Caco-2 (cell line): Measurements from ENCODE around the gene ALK. TPM values are rescaled to one million over a fixed set of nuclear protein-coding genes. Genes with fewer than 3 reads are reported as not detected.
"Not testable (repeated sequence)": the region's sequence is repeated elsewhere in the genome, so short reads cannot be mapped to it uniquely, and the experiment has no call there.

ENCODE experiments used
- BruUV-seq: library from RNA; stranded (reverse); fragments of 400-500 nt; replicated peaks from 2 replicates; lab custom pipeline; 2021; lab: Mats Ljungman, UMichigan
- CTCF ChIA-PET: fragments of 300-600 bp; sonication (Branson Sonifier 250); formaldehyde crosslinking; loops from one replicate; lab custom pipeline; 2022; ENCODE audit warnings: antibody characterized with exemption; lab: Charles Lee
- POLR2A ChIA-PET: fragments of 300-600 bp; sonication (Branson Sonifier 250); formaldehyde crosslinking; loops from one replicate; lab custom pipeline; 2022; ENCODE audit warnings: antibody characterized with exemption; lab: Charles Lee
- DNase-seq, 2 experiments: peaks; one replicate each; pipeline versions ENCODE4 v3.0.0 to v3.0.0-alpha.2; 2020 to 2022
- H3K27me3 ChIP-seq: replicated peaks from 2 replicates; pipeline ENCODE4 v1.6.0; 2011; ENCODE audit warnings: low read length; ENCODE audit not compliant: control insufficient read depth, insufficient read depth
- H3K36me3 ChIP-seq: 2 replicates; pipeline ENCODE4 v1.5.1; 2011; ENCODE audit warnings: low read length; ENCODE audit not compliant: control insufficient read depth, insufficient read depth
- H3K4me1 ChIP-seq: fragments of 250-450 bp; sonication (Bioruptor Pico); 2 replicates; pipeline ENCODE4 v1.5.1; 2020; ENCODE audit warnings: mild to moderate bottlenecking
- H3K4me3 ChIP-seq: 2 replicates; pipeline ENCODE4 v1.5.1; 2011; ENCODE audit warnings: low read depth, mild to moderate bottlenecking, control low read depth, low read length
- H3K9me3 ChIP-seq: fragments of 250-450 bp; sonication (Bioruptor Pico); 2 replicates; pipeline ENCODE4 v1.5.1; 2020; ENCODE audit warnings: mild to moderate bottlenecking, moderate library complexity
- H3K27ac Mint-ChIP-seq: one replicate; pipeline ENCODE4 v1.8.0; 2022; ENCODE audit warnings: mixed read lengths; ENCODE audit not compliant: unreplicated experiment
- H3K27me3 Mint-ChIP-seq: one replicate; pipeline ENCODE4 v1.8.0; 2022; ENCODE audit warnings: mixed read lengths; ENCODE audit not compliant: insufficient read depth, unreplicated experiment
- H3K36me3 Mint-ChIP-seq: one replicate; pipeline ENCODE4 v1.8.0; 2022; ENCODE audit warnings: mild to moderate bottlenecking, mixed read lengths; ENCODE audit not compliant: insufficient read depth, unreplicated experiment
- H3K4me1 Mint-ChIP-seq: one replicate; pipeline ENCODE4 v1.8.0; 2022; ENCODE audit warnings: low read depth, mixed read lengths; ENCODE audit not compliant: unreplicated experiment
- H3K4me3 Mint-ChIP-seq: one replicate; pipeline ENCODE4 v1.8.0; 2022; ENCODE audit warnings: mild to moderate bottlenecking, moderate library complexity, mixed read lengths; ENCODE audit not compliant: unreplicated experiment
- H3K9me3 Mint-ChIP-seq: one replicate; pipeline ENCODE4 v1.8.0; 2022; ENCODE audit warnings: mixed read lengths; ENCODE audit not compliant: unreplicated experiment
- intact Hi-C: fragments of 100-400 bp; cut with micrococcal nuclease; formaldehyde crosslinking; loops from one replicate; pipeline ENCODE4 v1.10.0; 2022; ENCODE audit not compliant: unreplicated experiment
- total RNA-seq: library from RNA; stranded (reverse); gene quantifications from 2 replicates; pipeline ENCODE4 v1.2.3, GENCODE V29; 2022
- TF ChIP-seq, protein P1 (sequence below), 2 experiments: fragments of 200-600 bp in 1 of 2; IDR thresholded peaks; 1 replicate in 1 of 2; 2 replicates in 1 of 2; pipeline versions ENCODE4 v1.5.1 to v1.8.0; 2011 to 2022; ENCODE audit warnings: antibody characterized with exemption in 1 of 2, control low read depth in 1 of 2, inconsistent platforms in 1 of 2, low read depth in 1 of 2, low read length in 1 of 2, mild to moderate bottlenecking in 1 of 2, moderate library complexity in 1 of 2; ENCODE audit not compliant: insufficient read depth in 1 of 2, severe bottlenecking in 1 of 2, unreplicated experiment in 1 of 2

Gene ALK
- total RNA-seq, 1 experiment from 2014 or later: 0.11 TPM

DNA sequence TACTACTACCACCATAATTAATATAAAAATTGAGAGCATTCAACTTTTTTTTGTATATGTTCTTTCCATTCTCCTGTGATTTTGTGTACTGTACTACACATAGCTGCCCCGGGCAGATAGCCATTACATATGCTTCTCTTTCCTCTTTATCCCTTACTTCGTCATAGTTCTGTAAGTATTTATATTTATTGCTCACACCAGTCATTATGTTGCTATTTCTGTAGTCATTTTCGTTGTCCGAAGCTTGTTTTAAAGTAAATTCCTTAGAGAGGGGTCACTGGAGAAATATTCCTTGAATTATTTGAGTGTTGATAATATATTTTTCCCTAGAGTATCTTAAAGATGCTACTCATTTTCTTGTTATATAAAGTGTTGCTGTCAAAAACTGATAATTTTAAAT lies 662.2 kb downstream of the ALK start:
- Mint-ChIP-seq H3K9me3 (no peaks in the 10 kb centered on the region), H3K27me3 (peaks cover 26% of the 10 kb centered on the region), H3K4me1 (no peaks in the 10 kb centered on the region), H3K36me3 (no peaks in the 10 kb centered on the region), H3K27ac (no peak overlapping the region), H3K4me3 (no peak overlapping the region)
- intact Hi-C loops: no loop called here
- H3K36me3 ChIP-seq: no peaks in the 10 kb centered on the region
- H3K4me1 ChIP-seq: no peaks in the 10 kb centered on the region
- H3K9me3 ChIP-seq: no peaks in the 10 kb centered on the region
- no peaks in the 10 kb centered on the region for H3K27me3 ChIP-seq
- ChIA-PET POLR2A (no interaction called here), CTCF (no interaction called here)
- no TSS peak for BruUV-seq
- H3K4me3 ChIP-seq: no peak overlapping the region
- TF ChIP-seq, protein P1, sequence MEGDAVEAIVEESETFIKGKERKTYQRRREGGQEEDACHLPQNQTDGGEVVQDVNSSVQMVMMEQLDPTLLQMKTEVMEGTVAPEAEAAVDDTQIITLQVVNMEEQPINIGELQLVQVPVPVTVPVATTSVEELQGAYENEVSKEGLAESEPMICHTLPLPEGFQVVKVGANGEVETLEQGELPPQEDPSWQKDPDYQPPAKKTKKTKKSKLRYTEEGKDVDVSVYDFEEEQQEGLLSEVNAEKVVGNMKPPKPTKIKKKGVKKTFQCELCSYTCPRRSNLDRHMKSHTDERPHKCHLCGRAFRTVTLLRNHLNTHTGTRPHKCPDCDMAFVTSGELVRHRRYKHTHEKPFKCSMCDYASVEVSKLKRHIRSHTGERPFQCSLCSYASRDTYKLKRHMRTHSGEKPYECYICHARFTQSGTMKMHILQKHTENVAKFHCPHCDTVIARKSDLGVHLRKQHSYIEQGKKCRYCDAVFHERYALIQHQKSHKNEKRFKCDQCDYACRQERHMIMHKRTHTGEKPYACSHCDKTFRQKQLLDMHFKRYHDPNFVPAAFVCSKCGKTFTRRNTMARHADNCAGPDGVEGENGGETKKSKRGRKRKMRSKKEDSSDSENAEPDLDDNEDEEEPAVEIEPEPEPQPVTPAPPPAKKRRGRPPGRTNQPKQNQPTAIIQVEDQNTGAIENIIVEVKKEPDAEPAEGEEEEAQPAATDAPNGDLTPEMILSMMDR (IDR thresholded peaks at IDR 0.05; ENCODE audit: insufficient read depth in 1 of 2, low read depth in 1 of 2, low read length in 1 of 2, severe bottlenecking in 1 of 2, unreplicated experiment in 1 of 2): no peak
- DNase-seq: no peak

DNA sequence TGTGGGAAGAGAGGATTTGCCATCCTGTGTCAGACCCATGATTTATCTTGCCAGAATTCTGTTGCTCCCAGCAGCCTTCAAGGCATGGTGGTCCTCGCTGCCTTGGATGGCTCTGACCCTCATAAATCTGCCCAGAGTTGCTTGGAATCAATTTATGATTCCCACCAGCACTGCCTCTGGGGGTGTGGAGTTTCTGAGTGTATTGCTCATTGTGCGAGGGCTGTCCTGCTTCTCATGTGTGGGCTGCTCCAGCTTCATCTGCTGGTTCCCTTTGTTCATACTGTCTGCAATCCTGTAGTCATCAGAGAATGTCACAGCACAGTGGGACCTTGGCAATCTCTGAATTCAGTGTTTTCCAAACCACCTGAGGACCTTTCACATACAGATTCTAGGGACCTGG lies 666.4 kb downstream of the ALK start:
- TF ChIP-seq, protein P1 (IDR thresholded peaks at IDR 0.05; ENCODE audit: insufficient read depth in 1 of 2, low read depth in 1 of 2, low read length in 1 of 2, severe bottlenecking in 1 of 2, unreplicated experiment in 1 of 2): no peak
- Mint-ChIP-seq H3K36me3 (no peaks in the 10 kb centered on the region), H3K9me3 (no peaks in the 10 kb centered on the region), H3K4me1 (no peaks in the 10 kb centered on the region), H3K27me3 (peaks cover 15% of the 10 kb centered on the region), H3K27ac (no peak overlapping the region), H3K4me3 (no peak overlapping the region)
- H3K4me3 ChIP-seq: no peak overlapping the region
- POLR2A ChIA-PET: no interaction called here
- intact Hi-C loops: no loop called here
- H3K4me1 ChIP-seq: no peaks in the 10 kb centered on the region; the same call in 1 of the 2 replicates
- H3K9me3 ChIP-seq: no peaks in the 10 kb centered on the region
- BruUV-seq: no TSS peak
- no peaks in the 10 kb centered on the region; the same call in 1 of the 2 replicates for H3K27me3 ChIP-seq
- no peaks in the 10 kb centered on the region for H3K36me3 ChIP-seq
- CTCF ChIA-PET: no interaction called here
- no peak for DNase-seq

DNA sequence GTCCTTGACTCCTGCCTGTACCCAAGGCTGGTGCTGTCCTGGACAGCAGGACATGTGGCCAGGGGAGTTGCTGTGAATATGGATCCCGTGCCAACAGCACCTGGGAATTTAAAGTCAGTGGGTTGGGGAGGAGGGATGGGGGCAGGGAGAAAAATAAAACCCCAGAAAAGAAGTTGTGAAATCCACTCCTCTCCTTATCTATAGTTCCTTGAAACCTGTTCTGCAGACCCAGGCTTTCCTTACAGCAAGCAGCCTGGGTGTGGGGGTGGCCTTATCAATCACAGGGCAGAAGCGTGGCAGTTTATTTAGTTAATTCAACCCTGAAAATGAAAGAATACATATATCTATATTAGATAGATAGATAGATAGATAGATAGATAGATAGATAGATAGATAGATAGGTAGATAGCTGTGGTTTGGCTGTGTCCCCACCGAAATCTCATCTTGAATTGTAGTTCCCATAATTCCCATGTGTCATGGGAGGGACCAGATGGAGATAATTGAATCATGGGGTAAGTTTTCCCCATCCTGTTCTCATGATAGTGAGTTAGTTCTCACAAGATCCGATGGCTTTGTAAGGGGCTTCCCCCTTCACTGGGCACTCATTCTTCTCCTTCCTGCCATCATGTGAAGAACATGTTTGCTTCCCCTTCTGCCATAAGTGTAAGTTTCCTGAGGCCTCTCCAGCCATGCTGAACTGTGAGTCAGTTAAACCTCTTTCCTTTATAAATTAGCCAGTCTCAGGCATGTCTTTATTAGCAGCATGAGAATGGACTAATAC lies 667.7 kb downstream of the ALK start:
- H3K4me3 Mint-ChIP-seq, H3K27me3 ChIP-seq, H3K9me3 ChIP-seq, H3K4me1 Mint-ChIP-seq, H3K36me3 ChIP-seq, CTCF ChIA-PET, H3K36me3 Mint-ChIP-seq, intact Hi-C loops, H3K4me3 ChIP-seq, POLR2A ChIA-PET, BruUV-seq, H3K27ac Mint-ChIP-seq, H3K4me1 ChIP-seq, H3K9me3 Mint-ChIP-seq: not testable (repeated sequence)
- H3K27me3 Mint-ChIP-seq: peaks cover 12% of the 10 kb centered on the region
- peak in 1 of 2 experiments; percentile 18 for DNase-seq
